ENCODE data around the gene CFAP119. TPM values are rescaled to one million over a fixed set of nuclear protein-coding genes. Genes with fewer than 3 reads are reported as not detected.

CFAP119 gene
- total and polyA plus RNA-seq, 10 of the 15 experiments (the other 5 are each of a cell fraction or from before 2014, with no cell fraction given): 2.2 to 9.4 (median 4.3) TPM

DNA sequence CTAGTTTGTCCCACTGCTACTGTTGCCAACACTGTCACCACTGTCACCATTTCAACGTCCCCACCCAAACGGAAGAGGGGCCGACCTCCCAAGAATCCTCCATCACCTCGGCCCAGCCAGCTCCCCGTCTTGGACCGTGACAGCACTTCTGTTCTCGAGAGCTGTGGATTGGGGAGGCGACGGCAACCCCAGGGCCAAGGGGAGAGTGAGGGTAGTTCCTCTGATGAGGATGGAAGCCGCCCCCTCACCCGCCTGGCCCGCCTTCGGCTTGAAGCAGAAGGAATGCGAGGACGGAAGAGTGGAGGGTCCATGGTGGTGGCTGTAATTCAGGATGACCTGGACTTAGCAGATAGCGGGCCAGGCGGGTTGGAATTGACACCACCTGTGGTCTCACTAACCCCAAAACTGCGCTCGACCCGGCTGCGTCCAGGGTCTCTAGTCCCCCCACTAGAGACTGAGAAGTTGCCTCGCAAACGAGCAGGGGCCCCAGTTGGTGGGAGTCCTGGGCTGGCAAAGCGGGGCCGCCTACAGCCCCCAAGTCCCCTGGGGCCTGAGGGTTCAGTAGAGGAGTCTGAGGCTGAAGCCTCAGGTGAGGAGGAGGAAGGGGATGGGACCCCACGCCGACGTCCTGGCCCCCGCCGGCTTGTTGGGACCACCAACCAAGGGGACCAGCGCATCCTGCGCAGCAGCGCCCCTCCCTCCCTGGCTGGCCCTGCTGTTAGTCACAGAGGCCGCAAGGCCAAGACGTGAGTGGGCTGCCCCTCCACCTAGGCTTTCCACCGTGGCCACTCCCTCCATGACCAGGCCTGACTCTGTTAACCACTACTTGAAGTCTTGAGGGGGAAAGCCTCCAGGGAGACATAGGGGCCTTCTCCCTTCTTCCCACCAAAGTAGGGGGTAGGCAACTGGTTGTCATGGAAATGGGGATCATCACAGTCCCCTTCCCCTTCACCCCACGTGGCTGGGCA, 22.6 kb downstream of the CFAP119 start:
- Histone ChIP-seq H3K9ac (ENCODE audit: control insufficient read depth, insufficient read depth, low read length) (no peak overlapping the region), H3K79me2 (ENCODE audit: control insufficient read depth, insufficient read depth, low read length) (no peaks in the 10 kb centered on the region), H3K27ac (ENCODE audit: control insufficient read depth, insufficient read depth) (no peak overlapping the region), H3K27me3 (replicated peaks in 1 of 2; ENCODE audit: control insufficient read depth in 2 of 2, insufficient read depth in 2 of 2, low read length in 1 of 2) (no peaks in the 10 kb centered on the region), H3K36me3 (ENCODE audit: control insufficient read depth in 2 of 2, insufficient read depth in 2 of 2, low read length in 1 of 2) (peaks cover 24 to 27% of the 10 kb centered on the region in 2 experiments), H4K20me1 (ENCODE audit: control insufficient read depth, insufficient read depth) (no peaks in the 10 kb centered on the region), H3K9me3 (replicated peaks; ENCODE audit: control insufficient read depth, insufficient read depth, low read length) (no peaks in the 10 kb centered on the region), H3K4me3 (no peak overlapping the region), H2AFZ (ENCODE audit: control insufficient read depth, low read depth, low read length) (no peak overlapping the region), H3K4me2 (ENCODE audit: control insufficient read depth, insufficient read depth) (no peak overlapping the region), H3K4me1 (ENCODE audit: control insufficient read depth, insufficient read depth, low read length) (no peaks in the 10 kb centered on the region)
- CTCF ChIA-PET: no interaction called here
- intact Hi-C loops (cut with micrococcal nuclease; ENCODE audit: unreplicated experiment): no loop called here
- DNase-seq (ENCODE audit: low read depth, low spot score) (no peak), FAIRE-seq (no peak), ATAC-seq (peak; percentile 17; the same call in 2 of the 3 replicates)
- RAD21 ChIA-PET (ENCODE audit: unreplicated experiment): no interaction called here
- TF ChIP-seq POLR2AphosphoS5 (IDR thresholded peaks at IDR 0.05; ENCODE audit: low read length): no peak
- SMC1A ChIA-PET (ENCODE audit: uncharacterized antibody, unreplicated experiment): no interaction called here
- POLR2A ChIA-PET: interaction anchor here (1.0 kb wide), 1 partner anchor 12 kb away, joined by 3 read pairs; no protein-coding TSS in a partner anchor
- 96% methylated on average over 37 of the region's 37 CpGs for WGBS (ENCODE audit: insufficient coverage, insufficient replicate concordance, low lambda C conversion rate, missing lambda C conversion rate)
- in situ Hi-C loops (cut with MboI): no loop called here
- TSS peak; percentile 28 for BruUV-seq (replicated peaks)

DNA sequence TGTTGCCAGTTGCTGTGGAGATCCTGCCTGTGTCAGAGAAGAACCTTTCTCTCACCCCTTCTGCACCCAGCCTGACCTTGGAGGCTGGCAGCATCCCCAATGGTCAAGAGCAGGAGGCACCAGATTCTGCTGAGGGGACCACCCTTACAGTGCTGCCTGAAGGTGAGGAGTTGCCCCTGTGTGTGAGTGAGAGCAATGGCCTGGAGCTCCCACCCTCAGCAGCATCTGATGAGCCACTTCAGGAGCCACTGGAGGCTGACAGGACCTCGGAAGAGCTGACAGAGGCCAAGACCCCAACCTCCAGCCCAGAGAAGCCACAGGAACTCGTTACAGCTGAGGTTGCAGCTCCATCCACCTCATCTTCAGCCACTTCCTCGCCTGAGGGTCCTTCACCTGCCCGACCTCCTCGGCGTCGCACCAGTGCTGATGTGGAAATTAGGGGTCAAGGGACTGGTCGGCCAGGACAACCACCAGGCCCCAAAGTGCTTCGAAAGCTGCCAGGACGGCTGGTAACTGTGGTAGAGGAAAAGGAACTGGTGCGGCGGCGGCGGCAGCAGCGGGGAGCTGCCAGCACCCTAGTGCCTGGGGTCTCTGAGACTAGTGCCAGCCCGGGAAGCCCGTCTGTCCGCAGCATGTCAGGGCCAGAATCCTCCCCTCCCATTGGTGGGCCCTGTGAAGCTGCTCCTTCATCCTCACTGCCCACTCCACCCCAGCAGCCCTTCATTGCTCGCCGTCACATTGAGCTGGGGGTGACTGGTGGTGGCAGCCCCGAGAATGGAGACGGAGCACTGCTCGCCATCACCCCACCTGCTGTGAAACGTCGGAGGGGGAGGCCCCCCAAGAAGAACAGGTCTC, 23.8 kb downstream of the CFAP119 start:
- H4K20me1 ChIP-seq (ENCODE audit: control insufficient read depth, insufficient read depth): no peaks in the 10 kb centered on the region
- POLR2A ChIA-PET: no interaction called here
- TSS peak; percentile 48 for BruUV-seq (replicated peaks)
- no peak overlapping the region for H3K4me2 ChIP-seq (ENCODE audit: control insufficient read depth, insufficient read depth)
- H3K9me3 ChIP-seq (replicated peaks; ENCODE audit: control insufficient read depth, insufficient read depth, low read length): no peaks in the 10 kb centered on the region
- TF ChIP-seq ATF2 (IDR thresholded peaks at IDR 0.05; ENCODE audit: low read length): no peak
- no peak for TF ChIP-seq ZNF592 (IDR thresholded peaks at IDR 0.05)
- TF ChIP-seq CREM (IDR thresholded peaks at IDR 0.05; ENCODE audit: low read depth): no peak
- TF ChIP-seq POLR2A (IDR thresholded peaks at IDR 0.05; ENCODE audit: low read depth, low read length): peak; percentile 53
- RAD21 ChIA-PET (ENCODE audit: unreplicated experiment): no interaction called here
- DNase-seq (ENCODE audit: low read depth, low spot score): no peak
- no peak overlapping the region for H3K4me3 ChIP-seq
- no peak for ATAC-seq
- SMC1A ChIA-PET (ENCODE audit: uncharacterized antibody, unreplicated experiment): interaction anchor here (1.8 kb wide), 1 partner anchor 9 kb away, joined by 4 read pairs; no protein-coding TSS in a partner anchor
- peaks cover 27 to 39% of the 10 kb centered on the region in 2 experiments for H3K36me3 ChIP-seq (ENCODE audit: control insufficient read depth in 2 of 2, insufficient read depth in 2 of 2, low read length in 1 of 2)
- H2AFZ ChIP-seq (ENCODE audit: control insufficient read depth, low read depth, low read length): no peak overlapping the region
- H3K79me2 ChIP-seq (ENCODE audit: control insufficient read depth, insufficient read depth, low read length): no peaks in the 10 kb centered on the region
- in situ Hi-C loops (cut with MboI): no loop called here
- CTCF ChIA-PET: no interaction called here
- no peak overlapping the region for H3K27ac ChIP-seq (ENCODE audit: control insufficient read depth, insufficient read depth)
- no peaks in the 10 kb centered on the region for H3K27me3 ChIP-seq (replicated peaks in 1 of 2; ENCODE audit: control insufficient read depth in 2 of 2, insufficient read depth in 2 of 2, low read length in 1 of 2)
- no peaks in the 10 kb centered on the region for H3K4me1 ChIP-seq (ENCODE audit: control insufficient read depth, insufficient read depth, low read length)
- intact Hi-C loops (cut with micrococcal nuclease; ENCODE audit: unreplicated experiment): no loop called here
- no peak overlapping the region for H3K9ac ChIP-seq (ENCODE audit: control insufficient read depth, insufficient read depth, low read length)
- FAIRE-seq: no peak
- WGBS (ENCODE audit: insufficient coverage, insufficient replicate concordance, low lambda C conversion rate, missing lambda C conversion rate): 96% methylated on average over 23 of the region's 25 CpGs

All from GM12878 (cell line).